GM12891 (cell line): Measurements from ENCODE around the gene SMC4.
"Not testable (repeated sequence)": the region's sequence is repeated elsewhere in the genome, so short reads cannot be mapped to it uniquely, and the experiment has no call there.

ENCODE experiments used
- DNase-seq: peaks from one replicate; pipeline ENCODE4 v3.0.0; 2011; ENCODE audit warnings: low spot score; ENCODE audit not compliant: insufficient read length
- FAIRE-seq: peaks from 2 replicates; lab custom pipeline; 2011; peaks lifted over from hg19 to GRCh38; lab: Jason Lieb, UNC
- PAX5 ChIP-seq: IDR thresholded peaks from 2 replicates; pipeline ENCODE4 v1.6.1; 2011; ENCODE audit warnings: low read length, moderate library complexity, mild to moderate bottlenecking; ENCODE audit not compliant: insufficient read depth, severe bottlenecking
- POLR2A ChIP-seq: IDR thresholded peaks from 2 replicates; pipeline ENCODE4 v1.6.1; 2011; ENCODE audit warnings: low read depth, low read length, control low read depth
- POLR2AphosphoS5 ChIP-seq: IDR thresholded peaks from 2 replicates; pipeline ENCODE4 v1.6.1; 2011; ENCODE audit warnings: low read depth, low read length, control low read depth
- POU2F2 ChIP-seq: IDR thresholded peaks from 2 replicates; pipeline ENCODE4 v1.6.1; 2011; ENCODE audit warnings: low read depth, mild to moderate bottlenecking, control low read depth, low read length, moderate library complexity
- SPI1 ChIP-seq: IDR thresholded peaks from 2 replicates; pipeline ENCODE4 v1.6.1; 2011; ENCODE audit warnings: low read depth, low read length, control low read depth
- TAF1 ChIP-seq: IDR thresholded peaks from 2 replicates; pipeline ENCODE4 v1.6.1; 2011; ENCODE audit warnings: low read depth, low read length, control low read depth

SMC4 gene

DNA sequence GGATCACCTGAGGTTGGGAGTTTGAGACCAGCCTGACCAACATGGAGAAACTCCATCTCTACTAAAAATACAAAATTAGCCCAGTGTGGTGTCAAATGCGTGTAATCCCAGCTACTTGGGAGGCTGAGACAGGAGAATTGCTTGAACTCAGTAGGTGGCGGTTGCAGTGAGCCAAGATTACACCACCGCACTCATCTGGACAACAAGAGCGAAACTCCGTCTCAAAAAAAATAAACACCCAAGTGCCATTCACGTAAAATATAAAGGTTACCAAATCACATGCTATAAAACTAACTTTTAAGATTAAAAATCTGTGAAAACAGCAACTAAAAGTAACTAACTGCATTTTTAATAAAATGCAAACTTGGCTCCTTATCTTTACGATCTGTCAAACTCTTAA, 41.2 kb downstream of the SMC4 start:
- FAIRE-seq, result no peak
- no peak for TF ChIP-seq TAF1
- TF ChIP-seq POLR2AphosphoS5, result no peak
- TF ChIP-seq POU2F2, result no peak
- TF ChIP-seq SPI1, result no peak
- no peak for TF ChIP-seq PAX5
- TF ChIP-seq POLR2A, result no peak

DNA sequence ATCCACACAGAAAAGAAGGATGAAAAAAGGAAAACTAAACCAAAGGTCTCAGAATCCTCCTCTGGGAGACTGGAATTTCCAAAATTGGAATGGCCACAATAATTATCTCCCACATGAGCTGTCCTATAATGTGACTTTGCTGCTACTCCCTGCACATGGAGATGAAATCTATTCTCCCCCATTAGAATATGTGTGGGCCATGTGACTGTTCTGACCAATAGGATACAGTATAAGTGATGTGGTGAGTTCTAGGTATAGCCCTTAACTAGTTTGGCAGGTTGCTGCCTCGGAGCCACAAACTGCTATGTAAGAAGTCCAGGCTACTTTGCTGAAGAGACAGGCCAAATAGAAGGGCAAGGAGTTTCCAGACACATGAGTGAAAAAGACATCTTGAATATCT, 45.0 kb downstream of the SMC4 start:
- TF ChIP-seq TAF1, result no peak
- TF ChIP-seq POU2F2, result no peak
- no peak for TF ChIP-seq PAX5
- TF ChIP-seq POLR2AphosphoS5, result no peak
- FAIRE-seq (no peak), DNase-seq (no peak)

More for the DNA sequence above, 41.2 kb downstream of the SMC4 start:
- DNase-seq, result no peak

DNA sequence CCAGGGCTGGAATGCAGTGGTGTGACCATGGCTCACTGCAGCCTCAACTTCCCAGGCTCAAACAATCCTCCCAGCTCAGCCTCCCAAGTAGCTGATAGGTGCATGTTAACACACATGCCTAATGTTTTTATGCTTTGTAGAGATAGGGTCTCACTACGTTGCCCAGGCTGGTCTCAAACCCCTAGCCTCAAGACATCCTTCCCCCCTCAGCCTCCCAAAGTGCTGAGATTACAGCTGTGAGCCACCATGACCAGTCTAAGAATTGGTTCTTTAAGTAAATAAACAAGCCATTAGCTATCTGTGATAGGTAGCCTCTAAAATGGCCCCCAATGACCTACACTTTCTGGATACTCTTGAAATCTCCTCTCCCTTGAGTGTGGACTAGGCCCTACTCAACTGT, 46.4 kb downstream of the SMC4 start:
- DNase-seq (no peak), FAIRE-seq (no peak)
- TF ChIP-seq PAX5 (no peak), POLR2AphosphoS5 (no peak), POLR2A (no peak), TAF1 (no peak), POU2F2 (no peak), SPI1 (no peak)

DNA sequence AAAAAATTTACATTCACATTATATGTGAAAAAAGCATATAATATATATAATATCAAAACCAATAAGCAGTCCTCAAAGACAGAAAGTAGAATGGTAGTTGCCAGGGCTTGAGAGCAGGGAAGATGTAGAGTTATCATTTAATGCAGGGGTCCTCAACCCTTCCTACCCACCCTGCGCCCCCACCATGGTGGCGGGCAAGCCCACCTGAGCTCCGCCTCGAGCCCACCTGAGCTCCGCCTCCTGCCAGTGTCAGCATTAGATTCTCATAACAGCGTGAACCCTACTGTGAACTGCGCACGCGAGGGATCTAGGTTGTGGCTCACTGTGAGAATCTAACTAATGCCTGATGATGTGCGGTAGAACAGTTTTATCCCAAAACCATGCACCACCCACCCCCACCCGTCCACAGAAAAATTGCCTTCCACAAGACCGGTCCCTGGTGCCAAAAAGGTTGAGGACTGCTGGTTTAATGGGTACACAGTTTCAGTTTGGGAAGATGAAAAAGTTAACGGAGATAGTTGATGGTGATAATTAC, 47.1 kb downstream of the SMC4 start:
- no peak for FAIRE-seq
- DNase-seq, result no peak
- TF ChIP-seq POLR2AphosphoS5 (no peak), TAF1 (no peak), PAX5 (no peak), POU2F2 (no peak), POLR2A (no peak), SPI1 (no peak)

DNA sequence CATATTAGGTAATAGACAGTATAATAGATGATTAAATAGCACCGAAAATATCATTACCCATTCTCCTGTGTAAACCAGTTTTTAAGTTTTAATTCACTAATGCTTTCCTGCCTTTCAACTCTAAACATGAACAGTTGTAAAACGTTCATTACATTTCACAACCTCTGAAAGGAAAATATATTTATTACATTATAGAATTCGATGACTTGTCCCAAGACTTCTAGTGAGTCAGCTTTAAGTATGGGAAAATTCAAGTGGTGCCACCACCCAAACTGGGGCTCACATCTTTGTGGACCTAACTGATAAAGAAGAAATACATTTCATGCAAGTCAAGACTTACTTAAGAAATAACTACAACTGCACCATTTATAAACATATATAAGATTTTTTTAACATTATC, 48.1 kb downstream of the SMC4 start:
- no peak for FAIRE-seq
- no peak for DNase-seq
- TF ChIP-seq POU2F2, result no peak
- no peak for TF ChIP-seq SPI1
- TF ChIP-seq TAF1, result no peak
- TF ChIP-seq PAX5, result no peak
- TF ChIP-seq POLR2AphosphoS5, result no peak
- TF ChIP-seq POLR2A, result no peak

DNA sequence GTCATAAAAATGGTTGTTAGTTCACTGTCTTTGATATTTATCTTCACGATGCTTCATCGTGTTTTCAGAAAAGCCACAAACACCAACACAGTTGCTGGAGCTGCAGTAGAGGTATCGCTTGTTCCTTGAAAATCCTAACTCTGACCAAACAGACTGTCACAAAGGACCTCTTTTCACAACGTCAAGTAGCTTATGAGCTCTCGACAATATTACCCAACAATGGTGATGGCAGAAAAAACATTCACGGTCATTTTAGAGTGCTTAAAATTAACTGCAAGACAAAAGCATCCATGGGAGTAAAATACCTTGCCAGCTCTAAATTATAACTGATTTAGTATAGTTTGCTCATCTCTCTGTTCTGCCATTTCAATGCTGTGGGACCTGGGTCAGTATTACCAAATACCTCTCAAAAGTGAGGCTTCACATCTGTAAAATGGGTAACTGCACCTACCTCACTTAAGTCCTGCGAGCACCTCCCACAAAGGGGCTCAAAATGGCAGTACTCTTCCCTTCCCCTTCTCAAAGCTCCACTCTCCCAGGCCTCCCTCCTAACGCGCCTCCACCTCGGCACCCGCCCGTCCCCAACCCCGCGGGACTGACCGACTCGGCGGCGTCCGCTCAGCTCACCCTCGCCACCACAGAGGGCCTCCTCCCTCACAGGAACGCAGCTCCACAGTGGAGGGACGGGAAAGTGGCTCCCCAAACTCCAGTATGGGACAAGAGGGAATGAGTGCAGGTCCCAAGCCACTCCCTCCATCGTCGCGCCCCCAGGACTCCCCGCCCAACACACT, 49.6 kb downstream of the SMC4 start:
- peak; percentile 61 for FAIRE-seq
- TF ChIP-seq POLR2AphosphoS5, result no peak; the same call in 1 of the 2 replicates
- TF ChIP-seq TAF1, result peak; percentile 38; the same call in 1 of the 2 replicates
- peak; percentile 44 for DNase-seq

DNA sequence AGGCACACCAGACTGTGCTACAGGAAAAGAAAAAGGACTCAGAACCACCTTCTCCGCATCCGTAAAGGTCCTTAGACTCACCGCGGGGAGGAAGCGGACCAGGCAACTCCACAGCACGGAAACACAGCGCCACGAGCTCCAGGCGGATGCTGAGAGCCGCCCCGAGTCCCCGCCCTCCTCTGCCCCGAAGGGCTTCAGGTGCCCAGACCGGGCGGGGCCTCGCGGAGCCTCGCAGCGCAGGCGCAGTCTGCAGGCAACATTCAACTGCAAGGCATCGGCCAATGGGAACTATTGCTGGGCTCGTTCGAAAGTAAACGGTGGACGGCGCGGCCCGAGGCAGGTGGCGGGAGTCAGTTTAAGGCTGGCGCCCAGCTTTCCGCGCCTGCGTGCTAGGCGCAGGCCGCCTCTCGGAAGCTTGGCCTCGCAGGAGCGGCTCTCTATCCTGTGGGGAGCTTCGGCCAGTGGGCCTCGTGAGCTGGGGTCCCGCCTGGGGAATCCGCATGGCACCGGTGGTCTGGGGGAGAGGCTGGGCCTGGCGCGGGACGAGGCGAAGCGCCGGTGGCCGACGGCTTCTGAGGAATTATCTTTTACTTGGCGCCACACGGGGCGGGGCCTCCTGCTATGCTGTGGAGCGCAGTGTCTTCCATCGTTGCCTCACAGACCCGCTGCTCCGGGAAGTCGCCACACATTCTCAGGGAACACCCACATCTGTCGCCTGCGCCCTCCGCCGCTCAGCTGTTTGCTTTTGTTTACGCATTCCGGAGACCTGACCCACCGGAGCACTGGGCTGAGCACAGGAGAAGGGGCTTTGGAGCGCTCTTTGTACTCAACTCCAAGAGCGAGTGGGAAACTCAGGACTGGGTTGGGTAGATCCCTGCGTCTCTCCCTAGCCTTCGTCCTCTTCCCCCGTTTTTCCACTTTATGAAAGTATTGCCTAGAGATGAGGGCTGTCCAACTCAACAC, 50.5 kb downstream of the SMC4 start, which contains the start of gene TRIM59:
Gene TRIM59, minus strand, starts transcription at position 151 of the 963 bp plus-strand sequence. CDS start 10,603 bp downstream, outside the sequence.
- FAIRE-seq, result peak; percentile 96
- peak; percentile 99 for DNase-seq

DNA sequence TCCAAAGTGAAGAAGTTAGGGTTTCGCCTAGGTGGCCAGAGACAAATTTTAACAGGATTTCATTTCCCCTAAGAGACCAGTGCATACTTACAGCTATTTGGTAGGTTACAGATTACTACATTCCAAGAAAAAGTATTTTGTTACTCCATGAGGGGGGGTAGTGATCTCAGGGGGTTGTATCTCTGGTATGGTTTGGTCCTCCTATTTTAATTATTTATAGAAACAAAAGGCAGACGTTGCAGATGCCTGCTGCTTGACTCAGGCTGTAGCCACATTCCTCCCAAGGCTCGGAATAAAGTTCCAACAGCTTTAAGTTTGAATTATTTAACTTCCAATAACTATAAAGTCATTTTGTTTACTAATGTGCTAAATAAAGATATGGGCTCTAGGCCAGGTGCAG, 51.4 kb downstream of the SMC4 start:
- DNase-seq, result no peak
- no peak for FAIRE-seq
- TF ChIP-seq PAX5 (no peak), SPI1 (no peak), POU2F2 (no peak), TAF1 (no peak), POLR2AphosphoS5 (no peak), POLR2A (no peak)

More for the DNA sequence above, 50.5 kb downstream of the SMC4 start, which contains the start of gene TRIM59:
- peak; percentile 92 for TF ChIP-seq POLR2AphosphoS5
- TF ChIP-seq TAF1, result peak; percentile 51
- TF ChIP-seq POU2F2, result no peak
- TF ChIP-seq POLR2A, result peak; percentile 92
- TF ChIP-seq SPI1, result peak; percentile 55

DNA sequence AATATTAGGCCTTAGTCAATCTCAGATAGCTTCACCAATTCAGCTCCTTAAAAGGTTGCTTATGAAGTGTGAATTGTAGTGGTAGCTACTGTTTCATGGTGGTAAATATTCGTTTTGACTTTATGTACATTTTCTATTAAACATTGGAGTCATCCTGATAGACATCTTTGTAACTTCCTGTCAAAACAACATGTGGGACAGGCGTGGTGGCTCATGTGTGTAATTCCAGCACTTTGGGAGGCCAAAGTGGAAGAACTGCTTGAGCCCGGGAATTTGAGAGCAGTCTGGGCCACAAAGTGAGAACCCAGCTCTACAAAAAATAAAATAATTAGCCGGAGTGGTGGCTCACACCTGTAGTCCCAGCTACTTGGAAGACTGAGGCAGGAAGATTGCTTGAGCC, 52.2 kb downstream of the SMC4 start:
- FAIRE-seq (no peak), DNase-seq (no peak)
- TF ChIP-seq PAX5 (no peak), POLR2AphosphoS5 (no peak), TAF1 (no peak), POLR2A (no peak), SPI1 (no peak)

DNA sequence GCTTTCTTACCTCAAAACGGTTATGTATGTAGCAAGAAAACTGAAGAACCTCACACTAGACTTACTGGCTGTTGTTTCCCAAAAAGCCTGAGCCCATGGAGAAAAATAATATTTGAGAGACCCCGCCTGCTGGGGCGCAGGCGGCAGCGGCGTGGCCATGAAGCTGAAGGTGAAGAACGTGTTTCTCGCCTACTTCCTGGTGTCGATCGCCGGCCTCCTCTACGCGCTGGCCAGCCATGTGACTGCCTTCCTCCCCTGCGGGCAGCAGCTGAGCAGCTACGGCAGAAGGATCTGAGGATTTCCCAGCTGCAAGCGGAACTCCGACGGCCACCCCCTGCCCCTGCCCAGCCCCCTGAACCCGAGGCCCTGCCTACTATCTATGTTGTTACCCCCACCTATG, 52.8 kb downstream of the SMC4 start:
- DNase-seq, FAIRE-seq: not testable (repeated sequence)
